Activated T-helper 1 cell treated with anti-CD3 and anti-CD28 coated beads, Interleukin-12 subunit alpha, Interleukin-12 subunit beta, Interleukin-2, Interleukin-4 antibody, amounts not matched to agents 30 ng/mL and 10 ng/mL and 1 ng/mL, durations not matched to agents 14 hours and 24 hours and 36 hours (primary cell): ENCODE results near the gene SCLT1. TPM values are rescaled to one million over a fixed set of nuclear protein-coding genes. Genes with fewer than 3 reads are reported as not detected.

ENCODE experiments used
- DNase-seq: peaks from one replicate; pipeline ENCODE4 v3.0.0; 2021; ENCODE audit warnings: low spot score
- H3K27ac Mint-ChIP-seq: one replicate; pipeline ENCODE4 v1.8.0; 2021; ENCODE audit warnings: mild to moderate bottlenecking, mixed read lengths
- H3K27me3 Mint-ChIP-seq: one replicate; pipeline ENCODE4 v1.8.0; 2022; ENCODE audit warnings: mild to moderate bottlenecking, moderate library complexity, mixed read lengths; ENCODE audit not compliant: insufficient read depth
- H3K36me3 Mint-ChIP-seq: one replicate; pipeline ENCODE4 v1.8.0; 2021; ENCODE audit warnings: low read depth, mixed read lengths
- H3K4me1 Mint-ChIP-seq: one replicate; pipeline ENCODE4 v1.8.0; 2021; ENCODE audit warnings: low read depth, mixed read lengths
- H3K4me3 Mint-ChIP-seq: one replicate; pipeline ENCODE4 v1.8.0; 2021; ENCODE audit warnings: mild to moderate bottlenecking, moderate library complexity, mixed read lengths
- H3K9me3 Mint-ChIP-seq: one replicate; pipeline ENCODE4 v1.8.0; 2021; ENCODE audit warnings: mixed read lengths
- intact Hi-C: fragments of 100-400 bp; cut with micrococcal nuclease; formaldehyde crosslinking; loops from one replicate; pipeline ENCODE4 v1.15.1; 2024
- total RNA-seq: library from RNA; stranded (reverse); gene quantifications from 2 replicates; pipeline ENCODE4 v1.2.3, GENCODE V29; 2022

SCLT1 gene
- total RNA-seq, 1 donor from 2014 or later: 24.4 TPM

- Mint-ChIP-seq H3K4me3 (no peak overlapping the region), H3K4me1 (peaks cover 40% of the 10 kb centered on the region), H3K36me3 (peaks cover 25% of the 10 kb centered on the region), H3K27ac (peak overlapping the region; percentile 26), H3K27me3 (no peaks in the 10 kb centered on the region), H3K9me3 (no peaks in the 10 kb centered on the region)
- no peak for DNase-seq
- intact Hi-C loops: no loop called here
Measured at GRCh38 chr4:128840711-128841318, 252.5 kb downstream of the SCLT1 start.

- no peaks in the 10 kb centered on the region for H3K9me3 Mint-ChIP-seq
- no peak for DNase-seq
- H3K36me3 Mint-ChIP-seq: peaks cover 16% of the 10 kb centered on the region
- no peaks in the 10 kb centered on the region for H3K27me3 Mint-ChIP-seq
- intact Hi-C loops: no loop called here
- peaks cover 40% of the 10 kb centered on the region for H3K4me1 Mint-ChIP-seq
- H3K27ac Mint-ChIP-seq: no peak overlapping the region
- no peak overlapping the region for H3K4me3 Mint-ChIP-seq
Measured at GRCh38 chr4:128837679-128838078, 255.7 kb downstream of the SCLT1 start.

DNA sequence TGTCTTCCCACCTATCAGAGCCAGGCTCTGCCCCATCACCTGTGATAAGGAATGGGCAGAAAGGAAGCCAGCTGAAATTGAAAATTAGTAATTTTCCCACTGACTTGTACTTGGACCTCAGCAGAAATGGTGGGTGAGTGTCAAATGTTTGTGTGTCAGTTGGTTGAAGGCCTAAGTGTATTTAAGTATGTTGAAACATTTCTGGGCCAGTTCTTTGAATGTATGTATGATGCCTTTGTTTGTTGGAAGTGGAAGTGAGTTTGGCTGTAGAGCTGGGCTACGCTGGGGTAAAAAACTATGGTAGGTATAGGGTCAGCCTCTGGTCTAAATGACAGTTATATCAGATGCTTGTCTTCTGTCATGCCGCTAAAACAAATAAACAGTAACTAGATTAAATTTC, 256.1 kb downstream of the SCLT1 start:
- Mint-ChIP-seq H3K9me3 (no peaks in the 10 kb centered on the region), H3K27ac (no peak overlapping the region)

GRCh38 chr4:128835498-128836222, 257.7 kb downstream of the SCLT1 start:
- Mint-ChIP-seq H3K27ac (no peak overlapping the region), H3K4me1 (peaks cover 41% of the 10 kb centered on the region), H3K27me3 (no peaks in the 10 kb centered on the region), H3K4me3 (no peak overlapping the region), H3K9me3 (no peaks in the 10 kb centered on the region), H3K36me3 (peaks cover 15% of the 10 kb centered on the region)
- intact Hi-C loops: no loop called here
- DNase-seq: no peak

More for the DNA sequence above, 256.1 kb downstream of the SCLT1 start:
- no peak for DNase-seq
- intact Hi-C loops: no loop called here
- Mint-ChIP-seq H3K4me3 (no peak overlapping the region), H3K27me3 (no peaks in the 10 kb centered on the region), H3K36me3 (peaks cover 18% of the 10 kb centered on the region), H3K4me1 (peaks cover 40% of the 10 kb centered on the region)

Other genes with a start within 250 kb of the SCLT1 start
- gene C4orf33, start 2.6 kb upstream of the SCLT1 start, total RNA-seq: 7.2 and 7.8 TPM in 2 replicates